Renal cortical epithelial cell (primary cell): ENCODE data around the gene DAND5. TPM values are rescaled to one million over a fixed set of nuclear protein-coding genes. Genes with fewer than 3 reads are reported as not detected.

Experiments
- DNase-seq: peaks from one replicate; pipeline ENCODE4 v3.0.0-alpha.2; 2011; ENCODE audit warnings: low read depth
- total RNA-seq: library from RNA; depleted of rRNA; stranded (reverse); fragments of >200 nt; gene quantifications from 2 replicates; pipeline ENCODE4 v1.2.3, GENCODE V29; 2014

DAND5 gene
- total RNA-seq, 1 donor from 2014 or later = 0.05 TPM

DNA sequence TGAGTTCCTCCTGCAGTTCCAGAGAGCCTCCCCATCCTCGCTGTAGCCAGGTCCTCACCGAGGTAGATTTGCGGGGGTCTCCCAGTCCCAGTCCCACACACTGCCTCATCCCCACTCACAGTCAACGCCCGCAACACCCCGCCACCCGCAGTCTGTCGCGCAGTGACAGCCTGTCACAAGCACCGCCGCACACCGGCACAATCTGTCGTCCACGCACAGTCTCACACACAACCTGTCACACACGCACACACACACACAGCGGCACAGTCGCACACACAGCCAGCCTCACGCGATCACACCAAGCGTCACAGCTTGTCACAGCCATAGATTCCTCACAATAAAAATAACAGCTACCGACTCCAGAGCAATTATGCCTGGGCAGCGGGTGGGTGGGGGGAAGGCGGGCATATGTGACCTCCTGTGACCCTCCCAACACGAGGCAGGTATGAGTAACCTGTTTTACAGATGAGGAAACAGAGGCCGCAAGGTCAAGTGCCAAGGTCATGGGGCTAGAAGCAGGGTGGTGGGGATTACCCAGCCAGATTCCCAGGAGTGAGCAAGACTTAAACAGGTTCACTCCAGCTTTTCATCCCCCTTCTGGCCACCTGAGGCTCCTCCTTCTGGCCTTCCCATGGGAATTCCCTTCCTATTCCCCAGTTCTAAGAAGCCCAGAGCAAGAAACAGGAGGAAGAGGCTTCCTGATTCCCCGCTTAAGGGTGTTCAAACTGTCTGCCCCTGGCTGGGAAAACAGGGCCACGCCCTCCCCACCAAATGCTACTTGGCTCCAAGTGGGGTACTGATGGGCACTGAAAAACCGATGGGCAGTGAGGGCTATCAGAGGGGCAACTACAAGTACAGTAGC lies 39.8 kb downstream of the DAND5 start:
- DNase-seq = peak; percentile 52

DNA sequence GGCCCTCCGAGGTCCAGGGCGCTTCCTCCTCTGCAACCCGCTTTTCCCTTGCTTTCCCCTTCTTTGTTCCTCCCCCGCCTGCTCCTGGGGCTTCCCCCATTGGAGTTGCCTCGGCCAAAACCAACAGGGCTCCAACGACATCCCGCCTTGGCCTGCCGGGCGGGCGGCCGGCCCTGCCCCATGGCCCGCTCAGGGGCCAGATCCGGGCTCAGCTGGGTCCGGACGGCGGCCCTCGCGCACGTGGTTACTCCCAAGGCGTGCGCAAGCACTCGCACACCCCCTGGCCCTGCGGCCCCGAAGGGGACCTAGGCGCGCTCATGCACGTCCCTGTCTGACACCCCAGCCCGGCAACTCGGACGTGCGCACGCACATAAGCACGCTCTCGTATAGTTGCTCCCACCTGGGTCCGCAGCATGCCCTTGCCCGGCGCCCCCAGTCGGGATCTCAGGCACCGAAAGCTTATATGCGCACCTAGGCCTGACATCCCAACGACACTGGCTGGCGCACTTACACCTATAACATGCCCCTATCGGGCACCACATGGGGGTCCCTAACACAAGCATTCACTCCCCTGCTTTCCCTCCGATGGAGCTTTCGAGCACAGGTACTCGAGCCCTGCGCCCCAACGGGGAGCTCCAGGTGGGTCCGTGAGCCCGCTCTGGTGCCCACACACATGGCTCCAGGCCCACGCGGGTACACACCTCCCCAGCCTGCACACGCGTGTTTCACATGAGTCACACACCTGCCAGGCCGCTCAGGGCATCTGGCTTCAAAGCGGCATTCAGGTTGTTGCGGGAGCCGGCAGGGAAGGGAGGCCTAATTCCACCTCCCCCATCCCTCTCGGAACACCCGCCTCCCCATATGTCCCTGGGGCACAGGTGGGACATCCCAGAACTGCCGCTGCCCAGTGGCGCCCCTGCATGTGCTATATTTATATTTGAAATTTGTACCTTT lies 40.9 kb downstream of the DAND5 start:
- DNase-seq = no peak

DNA sequence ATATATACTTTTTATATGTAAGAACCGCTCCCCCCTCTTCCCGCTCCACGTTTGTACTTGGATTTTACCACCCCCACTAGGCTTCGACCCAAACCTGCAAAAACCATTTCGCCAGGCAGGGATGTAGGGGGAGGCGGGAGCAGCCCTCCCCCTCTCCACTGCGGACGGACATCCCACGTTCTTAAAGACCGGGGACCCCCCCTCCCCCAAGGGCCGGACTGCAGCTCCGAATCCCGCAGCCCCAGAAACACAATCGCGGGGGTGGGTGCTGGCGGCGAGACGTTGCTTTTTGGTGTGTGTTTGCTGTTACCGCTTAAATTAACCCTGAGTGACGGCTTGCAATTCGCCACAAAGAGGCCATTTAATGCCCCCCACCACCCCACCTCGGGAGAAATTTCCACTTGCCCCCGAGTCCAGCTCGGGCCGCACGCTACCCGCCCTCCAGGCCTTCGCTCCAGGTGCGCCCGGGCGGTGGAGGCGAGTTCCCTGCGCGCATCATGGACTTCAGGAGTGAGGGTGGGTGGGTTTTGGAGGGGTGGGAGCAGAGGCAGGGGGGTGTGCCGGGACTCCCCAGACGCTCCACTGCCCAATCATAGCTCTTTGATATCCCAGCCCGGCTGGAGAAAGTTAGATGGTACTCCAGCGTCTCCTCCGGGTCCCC lies 41.7 kb downstream of the DAND5 start:
- DNase-seq = no peak

DNA sequence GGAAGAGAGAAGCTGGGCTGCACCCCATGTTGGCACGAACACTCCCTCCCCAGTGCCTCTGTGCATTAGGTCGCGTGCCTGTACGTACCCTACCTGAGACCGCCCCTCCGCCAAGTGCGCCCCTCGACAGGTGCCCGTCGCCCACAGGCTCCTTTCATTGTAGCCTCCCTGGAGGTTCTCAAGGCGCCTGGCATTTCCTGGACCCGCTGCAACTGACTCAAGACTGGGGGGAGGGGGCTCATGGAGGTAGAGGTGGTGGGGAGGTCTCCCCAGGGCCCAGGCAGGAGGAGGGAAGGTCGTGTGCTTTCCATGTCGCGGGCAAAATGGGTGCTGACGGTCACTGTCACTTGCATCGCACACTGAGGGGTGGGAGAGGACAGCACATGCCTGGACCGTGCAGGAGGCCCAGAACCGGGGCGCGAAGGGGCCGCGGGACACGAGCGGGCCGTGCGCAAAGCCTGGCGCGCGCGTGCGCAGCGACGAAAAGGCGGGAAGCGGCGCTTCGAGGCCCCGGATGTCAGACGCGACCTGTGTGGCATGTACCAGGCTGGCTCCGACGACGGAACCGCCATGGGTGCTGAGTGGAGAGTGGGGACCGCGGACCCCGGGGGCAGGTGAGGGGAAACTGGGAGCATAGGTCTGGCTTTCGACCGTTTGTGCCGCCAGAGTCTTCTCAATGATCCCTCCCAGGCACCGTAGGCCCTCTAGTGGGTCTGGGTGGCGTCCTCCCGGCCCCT lies 42.4 kb downstream of the DAND5 start:
- no peak for DNase-seq

DNA sequence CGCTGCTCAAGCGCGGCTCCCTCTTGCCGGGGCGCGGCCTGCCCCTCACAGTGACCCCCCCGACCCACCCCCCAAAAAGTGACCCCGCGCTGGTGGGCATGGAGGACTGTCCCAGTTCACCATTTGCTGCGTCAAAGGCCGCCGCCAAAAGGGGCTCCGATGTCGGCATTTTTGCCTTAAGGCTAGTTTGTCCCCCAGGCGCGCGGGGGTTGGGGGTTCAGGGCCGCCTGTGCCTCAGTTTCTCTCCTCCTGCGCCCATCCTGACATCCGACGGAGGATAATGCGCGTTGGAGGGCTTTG lies 43.0 kb downstream of the DAND5 start:
- no peak for DNase-seq

DNA sequence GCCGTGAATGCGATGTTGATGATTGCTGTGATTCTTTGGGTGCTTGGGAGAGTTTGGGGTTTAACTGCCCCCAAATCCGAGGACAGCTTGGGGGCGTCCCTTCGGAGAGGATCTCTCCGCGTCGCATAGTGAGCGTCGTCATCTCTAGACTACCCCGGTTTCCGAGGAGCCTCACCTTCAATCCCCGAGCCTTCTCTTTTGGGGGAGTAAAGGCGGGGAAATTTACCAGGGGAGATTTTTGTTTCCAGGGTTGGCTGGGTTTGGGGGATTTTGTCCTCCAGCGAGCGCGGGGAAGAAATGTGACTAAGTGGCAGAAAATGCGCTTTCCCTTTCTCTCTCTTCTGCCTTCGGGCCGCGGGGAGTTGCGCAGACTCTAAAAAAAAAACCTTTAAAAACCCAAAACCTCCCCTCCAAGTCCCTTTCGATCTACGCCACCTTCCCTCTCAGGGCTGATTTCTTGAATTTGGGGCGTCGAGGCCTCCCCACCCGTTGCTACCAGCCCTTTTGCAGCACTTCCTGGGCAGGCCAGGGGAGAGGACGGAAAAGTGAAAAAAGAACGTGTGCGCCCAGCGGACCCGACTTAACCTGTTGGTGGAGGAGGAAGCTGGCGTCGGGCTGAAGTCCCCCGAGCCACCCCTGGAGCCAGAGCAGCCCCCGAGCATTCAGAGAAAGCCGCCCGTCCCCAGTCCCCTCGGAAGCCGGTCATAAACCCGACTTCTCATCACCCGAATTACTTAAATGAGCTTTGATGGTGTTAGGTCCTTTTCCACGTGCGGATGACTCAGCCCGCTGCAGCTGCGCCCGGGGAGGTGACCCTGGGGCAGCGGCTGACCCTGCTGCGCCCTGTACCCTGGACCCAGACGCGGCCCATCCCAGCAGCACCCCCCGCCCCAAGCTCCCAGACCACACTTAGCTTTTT lies 43.6 kb downstream of the DAND5 start:
- DNase-seq = peak; percentile 38

DNA sequence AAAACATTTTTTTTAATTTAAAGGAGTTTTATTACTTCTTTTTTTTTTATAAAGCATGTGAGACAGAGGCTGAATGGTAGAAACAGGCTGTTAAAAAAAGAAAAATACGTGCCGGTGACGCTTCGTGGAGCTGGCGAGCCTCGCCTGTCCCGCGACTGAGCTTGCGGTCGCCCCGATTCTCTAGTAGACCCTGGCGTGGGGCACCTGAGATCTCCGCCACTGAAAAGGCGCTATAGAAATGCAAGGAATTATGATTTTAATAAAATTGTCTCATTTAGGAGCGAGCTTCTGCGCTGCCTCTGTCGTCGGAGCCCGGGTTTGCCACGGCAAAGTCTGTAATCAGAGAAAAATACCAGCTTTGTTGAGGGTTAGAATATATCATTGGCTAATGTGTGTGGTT lies 44.3 kb downstream of the DAND5 start:
- no peak for DNase-seq

DNA sequence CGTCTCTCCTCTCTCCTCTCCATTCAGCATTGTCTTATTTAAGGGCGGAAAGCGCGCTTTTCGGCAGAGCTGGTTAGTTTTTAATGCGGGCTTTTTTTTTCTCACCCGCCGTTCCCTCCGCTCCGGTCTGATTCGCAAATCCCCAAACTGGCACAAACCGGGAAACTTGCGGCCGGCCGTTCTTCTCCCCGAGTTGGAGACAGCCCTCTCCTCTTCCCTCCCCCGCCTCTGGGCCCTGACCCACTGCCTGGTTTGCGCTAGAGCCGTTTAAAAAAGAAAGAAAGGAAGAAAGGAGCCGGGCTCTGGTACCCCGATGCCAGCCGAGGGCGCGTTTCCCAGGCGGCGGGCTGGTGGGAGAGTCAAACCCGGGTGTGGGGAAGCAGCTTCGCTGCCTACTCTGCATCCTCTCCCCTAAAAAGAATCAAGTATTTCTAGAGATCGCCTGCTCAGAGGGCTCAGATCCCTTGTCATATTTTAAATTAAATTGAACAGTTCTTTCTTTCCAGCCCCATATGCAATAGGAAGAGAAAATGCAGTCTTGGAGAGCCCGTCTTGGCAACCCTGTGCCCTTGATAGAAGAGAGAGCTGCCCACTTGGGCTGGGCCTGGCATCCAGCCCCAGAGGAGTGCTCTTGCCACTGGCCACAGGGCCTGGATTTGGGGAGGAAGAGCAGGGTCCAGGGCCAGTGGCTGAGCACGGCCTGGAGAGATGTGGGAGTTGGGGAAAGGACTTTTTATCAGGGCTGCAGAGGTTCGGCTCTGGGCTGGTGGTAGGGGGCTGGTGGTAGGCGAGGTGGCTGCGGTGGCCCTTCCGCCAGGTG lies 44.9 kb downstream of the DAND5 start:
- no peak for DNase-seq

DNA sequence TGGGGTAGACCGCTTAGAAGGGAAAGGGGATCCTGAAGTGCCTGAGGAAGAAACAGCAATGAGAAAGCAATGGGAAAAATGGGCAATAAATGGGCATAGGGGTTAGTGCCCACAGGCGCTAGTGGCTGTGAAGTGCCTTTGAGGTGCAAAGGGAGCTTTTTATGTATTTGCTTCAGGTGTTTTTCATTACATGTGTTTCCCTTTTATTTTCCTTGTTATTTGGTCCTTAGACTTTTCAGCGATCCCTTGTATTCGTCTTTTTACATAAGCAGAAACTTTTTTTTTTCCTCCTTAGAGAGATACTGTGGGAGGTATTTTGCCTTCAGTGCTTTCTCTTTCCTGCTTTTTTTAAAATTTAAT lies 45.5 kb downstream of the DAND5 start:
- no peak for DNase-seq

DNA sequence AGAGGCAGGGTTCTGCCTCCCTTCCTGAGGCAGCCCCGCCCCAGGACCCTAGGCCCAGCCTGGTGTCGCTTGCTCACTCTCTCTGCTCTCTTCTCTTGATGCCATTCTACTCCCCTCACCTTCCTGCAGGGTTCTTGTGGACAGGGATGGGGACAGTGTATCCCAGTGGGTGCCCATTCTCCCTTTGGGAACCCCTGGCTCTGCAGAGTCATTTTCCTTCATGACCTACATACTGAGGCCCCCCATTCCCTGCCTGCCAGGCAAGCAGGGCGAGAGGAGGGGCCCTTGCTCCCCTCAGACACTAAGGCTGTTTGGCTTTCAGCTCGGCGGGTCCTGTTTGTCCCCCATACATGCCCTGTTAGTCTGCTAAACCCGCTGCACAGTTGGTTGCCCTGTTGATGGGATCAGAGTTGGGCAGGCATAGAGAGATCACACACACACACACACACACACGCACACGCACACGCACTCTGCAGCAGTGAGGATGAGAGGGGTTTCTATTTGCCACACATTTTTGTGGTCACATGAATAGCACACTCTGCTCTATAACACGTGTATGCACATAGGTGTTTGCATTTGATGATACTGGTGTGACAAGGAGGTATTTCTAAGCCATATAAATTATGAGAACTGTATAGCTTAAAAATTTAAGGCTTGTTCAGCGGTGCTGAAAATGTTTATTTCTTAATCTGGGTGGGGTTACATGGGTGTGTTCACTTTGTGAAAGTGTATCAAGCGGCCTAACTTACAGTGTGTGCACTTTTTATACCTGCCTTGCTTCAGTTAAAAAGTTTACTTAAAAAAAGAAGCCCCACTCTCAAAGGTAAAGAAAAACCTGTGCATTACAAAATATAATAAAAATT lies 46.2 kb downstream of the DAND5 start:
- no peak for DNase-seq

DNA sequence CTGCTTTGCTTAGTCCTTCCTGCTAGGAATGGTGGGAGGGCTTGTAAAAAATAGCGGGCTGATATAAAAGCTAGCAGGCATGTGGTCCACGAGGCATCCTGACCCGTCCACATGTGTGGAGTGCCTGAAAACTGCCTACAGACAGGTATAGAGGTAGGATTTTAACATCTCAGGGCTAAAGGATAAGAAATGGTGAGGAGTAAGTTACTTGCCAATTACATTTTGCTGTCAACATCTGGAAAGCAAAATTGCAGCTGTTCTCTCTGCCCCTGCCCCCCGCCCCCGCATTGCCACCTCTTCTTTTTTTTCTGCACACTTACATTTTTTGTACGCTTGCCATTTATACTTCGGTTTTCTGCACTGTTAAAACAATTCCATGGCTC lies 46.9 kb downstream of the DAND5 start:
- no peak for DNase-seq

DNA sequence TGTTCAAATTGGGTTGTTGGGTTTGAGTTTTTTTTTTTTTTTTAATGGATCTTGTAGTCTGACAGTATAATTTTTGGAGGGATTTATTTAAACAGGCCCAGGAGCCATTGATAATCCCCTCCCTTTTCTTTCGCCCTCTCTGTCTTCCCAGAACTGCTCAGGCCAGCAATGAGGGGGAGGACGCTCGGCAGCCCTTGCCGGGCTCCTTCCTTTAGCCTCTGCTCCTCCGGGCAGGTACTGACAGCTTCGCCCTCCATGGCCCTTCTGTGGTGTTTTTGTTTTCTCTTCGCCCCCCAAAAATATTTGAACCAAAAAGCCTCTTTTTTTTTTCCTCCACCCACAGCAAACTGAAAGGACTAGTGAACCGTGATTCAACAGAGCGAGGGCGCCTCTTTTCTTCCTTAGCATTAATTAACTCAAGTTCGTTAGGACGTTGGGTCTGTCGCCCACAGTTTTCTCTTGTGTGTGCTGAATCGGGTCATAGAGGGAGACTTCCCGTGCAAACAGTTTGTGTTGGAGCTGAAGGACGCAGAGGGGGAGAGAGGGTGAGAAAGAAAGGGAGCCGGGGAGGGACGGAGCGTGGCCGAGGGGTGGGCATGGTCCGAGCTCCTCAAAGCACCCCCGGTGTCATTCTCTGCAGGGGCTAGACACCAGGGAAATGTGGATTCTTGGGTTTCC lies 47.4 kb downstream of the DAND5 start:
- DNase-seq = no peak

DNA sequence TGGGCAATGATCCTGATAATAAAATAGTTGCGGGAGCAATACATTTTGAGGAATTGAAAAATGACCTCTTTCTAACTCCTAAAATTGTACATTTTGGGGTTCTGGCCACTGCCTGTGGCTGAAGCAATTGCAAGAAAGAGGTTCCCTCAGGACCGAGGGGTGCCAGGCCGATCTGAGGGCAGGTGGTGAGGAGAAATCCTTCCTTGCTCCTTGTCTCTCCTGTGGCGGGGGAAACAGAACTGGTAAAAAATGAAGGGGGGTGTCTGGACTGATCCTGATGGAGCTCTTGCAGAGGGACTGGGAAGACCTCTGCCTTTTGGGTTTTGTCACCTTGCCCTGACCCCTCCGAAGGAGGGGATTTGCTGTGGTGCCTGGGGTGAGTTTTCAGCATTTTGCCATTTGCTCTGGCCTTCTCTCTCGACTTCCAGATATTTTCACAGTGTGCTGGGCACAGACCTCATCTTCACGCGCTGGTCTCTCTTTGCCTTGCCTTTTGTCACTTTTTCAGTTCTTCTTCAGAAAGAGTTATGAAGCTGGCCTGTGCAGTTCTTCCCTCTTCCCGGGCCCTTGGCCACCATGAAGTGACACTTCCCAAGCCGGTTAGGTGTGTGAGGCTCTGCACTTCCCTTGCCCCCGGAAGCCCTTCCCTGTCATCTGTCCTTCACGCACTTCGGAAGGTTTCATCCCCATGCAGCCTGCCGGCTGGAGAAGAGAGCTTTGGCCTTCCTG lies 48.1 kb downstream of the DAND5 start:
- no peak for DNase-seq

DNA sequence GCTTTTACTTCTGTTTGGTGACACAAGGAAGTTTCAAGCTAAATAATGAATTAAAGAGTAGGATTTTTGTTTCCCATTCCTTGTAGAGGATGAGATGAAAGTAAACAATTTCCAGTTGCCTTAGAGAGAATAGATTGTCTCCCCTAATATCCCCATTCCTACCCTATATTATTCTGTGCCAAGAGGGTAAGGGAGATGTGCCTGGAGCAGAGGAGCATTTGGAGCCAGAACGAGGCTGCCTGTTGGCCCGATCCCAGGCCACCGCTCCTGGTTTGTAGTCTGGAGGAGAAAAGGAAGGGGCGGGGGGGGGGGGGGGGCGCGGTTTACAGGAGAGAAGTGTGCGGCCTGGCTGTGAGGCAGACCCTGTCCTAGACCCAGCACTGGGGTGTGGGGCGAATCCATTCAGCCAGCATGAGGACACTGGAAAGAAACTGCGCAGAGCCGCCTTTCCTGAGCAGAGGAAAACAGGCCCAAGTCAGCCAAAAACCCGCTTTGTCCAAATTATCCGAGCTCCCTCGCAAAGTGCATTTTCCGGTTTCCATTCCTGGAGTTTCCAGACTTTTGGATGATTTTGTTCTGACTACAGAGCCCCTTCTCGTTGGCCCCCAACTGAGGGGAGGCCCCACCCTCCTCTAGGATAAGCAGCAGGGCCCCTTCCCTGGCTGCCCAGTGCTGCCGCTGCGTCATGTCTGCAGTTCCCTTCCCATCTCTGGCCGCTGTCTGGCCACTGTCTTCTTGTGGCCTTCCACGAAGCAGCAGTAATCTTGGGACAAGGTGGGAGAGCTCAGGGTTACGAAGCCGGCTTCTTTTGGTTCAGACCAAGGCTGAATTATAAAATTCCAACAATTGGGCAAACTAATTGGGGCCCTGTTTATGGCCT lies 48.9 kb downstream of the DAND5 start:
- DNase-seq = no peak

DNA sequence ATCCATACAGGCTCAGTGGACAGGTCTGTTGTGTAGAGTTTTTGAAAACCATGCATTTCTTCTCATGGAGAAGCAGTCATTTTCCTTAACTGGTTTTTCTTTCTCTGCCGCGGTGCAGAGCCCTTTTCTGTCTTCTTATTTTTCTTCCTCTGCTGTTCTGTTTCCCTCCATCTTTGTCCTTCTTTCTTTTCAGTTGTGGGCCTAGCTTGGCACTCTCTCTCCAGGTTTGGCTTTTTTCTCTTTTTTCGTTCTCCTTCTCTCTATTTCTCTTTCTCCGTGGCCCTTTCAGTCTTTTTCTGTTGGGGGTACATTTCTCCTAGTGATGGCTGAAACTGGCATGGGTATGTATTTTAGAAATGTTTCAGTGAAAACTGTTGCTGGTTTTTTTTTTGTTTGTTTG lies 50.0 kb downstream of the DAND5 start:
- DNase-seq = no peak

DNA sequence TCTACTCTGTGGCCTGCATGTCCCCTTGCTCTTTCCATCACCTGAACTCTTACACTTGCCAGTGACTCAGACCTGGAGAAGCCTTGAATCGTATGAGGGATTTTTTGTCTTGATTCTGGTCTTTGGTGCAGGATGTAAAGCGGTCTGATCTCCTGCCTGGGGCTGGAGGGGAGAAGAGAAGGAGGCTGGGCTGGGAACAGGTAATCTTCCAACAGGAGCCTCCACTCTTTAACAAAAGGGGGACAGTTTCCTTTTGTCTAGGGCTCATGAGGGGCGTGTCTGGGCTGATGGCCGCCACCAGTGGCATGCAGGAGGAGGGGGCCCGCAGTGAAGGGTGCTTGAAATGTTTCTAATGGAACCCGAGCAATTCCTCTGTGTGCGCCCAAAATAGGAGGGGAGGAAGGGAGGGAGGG lies 50.6 kb downstream of the DAND5 start:
- DNase-seq = no peak
